HG02938 (cell line): ENCODE measurements around the gene ACOT7.
"Not testable (repeated sequence)": the region's sequence is repeated elsewhere in the genome, so short reads cannot be mapped to it uniquely, and the experiment has no call there.

Source experiments
- ATAC-seq: cut with Tn5 transposase; IDR thresholded peaks from one replicate; pipeline ENCODE4 v1.9.1; 2021; ENCODE audit warnings: mild to moderate bottlenecking, moderate library complexity; ENCODE audit not compliant: unreplicated experiment

Gene ACOT7

GRCh38 chr1:6365047-6365446, 28.5 kb downstream of the ACOT7 start:
- no peak for ATAC-seq

GRCh38 chr1:6363085-6363884, 30.3 kb downstream of the ACOT7 start:
- ATAC-seq: not testable (repeated sequence)

- ATAC-seq: no peak
Measured at GRCh38 chr1:6361124-6361775, 32.3 kb downstream of the ACOT7 start.

GRCh38 chr1:6360517-6361070, 33.0 kb downstream of the ACOT7 start:
- ATAC-seq: no peak

GRCh38 chr1:6360117-6360496, 33.5 kb downstream of the ACOT7 start:
- peak; percentile 31 for ATAC-seq

- ATAC-seq: peak; percentile 78
Measured at GRCh38 chr1:6359216-6360116, 34.1 kb downstream of the ACOT7 start.

GRCh38 chr1:6358757-6359201, 34.8 kb downstream of the ACOT7 start:
- no peak for ATAC-seq

GRCh38 chr1:6358144-6358624, 35.4 kb downstream of the ACOT7 start:
- ATAC-seq: no peak

- no peak for ATAC-seq
Measured at GRCh38 chr1:6357243-6357936, 36.2 kb downstream of the ACOT7 start.

GRCh38 chr1:6355621-6356020, 37.9 kb downstream of the ACOT7 start:
- ATAC-seq: no peak

GRCh38 chr1:6354659-6355317, 38.8 kb downstream of the ACOT7 start:
- no peak for ATAC-seq

GRCh38 chr1:6353955-6354658, 39.5 kb downstream of the ACOT7 start:
- ATAC-seq: no peak

- ATAC-seq: no peak
Measured at GRCh38 chr1:6353619-6353954, 40.0 kb downstream of the ACOT7 start.

GRCh38 chr1:6352138-6352563, 41.4 kb downstream of the ACOT7 start:
- no peak for ATAC-seq

- no peak for ATAC-seq
Measured at GRCh38 chr1:6351480-6352137, 42.0 kb downstream of the ACOT7 start.

GRCh38 chr1:6350416-6351088, 43.0 kb downstream of the ACOT7 start:
- ATAC-seq: no peak

- no peak for ATAC-seq
Measured at GRCh38 chr1:6349254-6349943, 44.2 kb downstream of the ACOT7 start.
